Lung (tissue), 16 donors: ENCODE results near the gene ARHGDIG. TPM values are rescaled to one million over a fixed set of nuclear protein-coding genes. Genes with fewer than 3 reads are reported as not detected.
A peak's percentile ranks its signal among the peaks of the same experiment; 100 is the strongest.

Source experiments
- ATAC-seq: fragments of 200-7000 bp; cut with Tn5 transposase; one replicate; pipeline ENCODE4 v1.9.1; 2020; ENCODE audit warnings: moderate number of reproducible peaks; ENCODE audit not compliant: insufficient read depth, low FRiP score
- DNase-seq, 3 donors: peaks; one replicate each; pipeline ENCODE4 v3.0.0-alpha.2; 2013 to 2017
- H3K27ac ChIP-seq, 2 donors: one replicate each; pipeline ENCODE4 v1.5.1; 2013; ENCODE audit warnings: mild to moderate bottlenecking in 2 of 2, moderate library complexity in 2 of 2, control low read depth in 1 of 2, inconsistent platforms in 1 of 2, low read depth in 1 of 2, low read length in 1 of 2
- H3K27me3 ChIP-seq, 3 donors: one replicate each; pipeline ENCODE4 v1.5.1; 2013; ENCODE audit warnings: low read length in 2 of 3; ENCODE audit not compliant: control insufficient read depth in 3 of 3, insufficient read depth in 3 of 3
- H3K36me3 ChIP-seq, 4 donors: one replicate each; pipeline ENCODE4 v1.5.1; 2013; ENCODE audit warnings: low read length in 4 of 4, mild to moderate bottlenecking in 1 of 4, moderate library complexity in 1 of 4; ENCODE audit not compliant: control insufficient read depth in 4 of 4, insufficient read depth in 4 of 4
- H3K4me1 ChIP-seq, 5 donors: one replicate each; pipeline ENCODE4 v1.5.1; 2013; ENCODE audit warnings: low read length in 5 of 5, mild to moderate bottlenecking in 2 of 5, moderate library complexity in 1 of 5; ENCODE audit not compliant: control insufficient read depth in 5 of 5, insufficient read depth in 5 of 5
- H3K4me3 ChIP-seq: one replicate; pipeline ENCODE4 v1.5.1; 2013; ENCODE audit warnings: mild to moderate bottlenecking, control low read depth, moderate library complexity
- H3K9ac ChIP-seq, 2 donors: one replicate each; pipeline ENCODE4 v1.5.1; 2013; ENCODE audit warnings: low read length in 2 of 2, control low read depth in 1 of 2; ENCODE audit not compliant: insufficient read depth in 1 of 2
- H3K9me3 ChIP-seq, 4 donors: one replicate each; pipeline ENCODE4 v1.5.1; 2013; ENCODE audit warnings: low read length in 3 of 4, mild to moderate bottlenecking in 1 of 4, moderate library complexity in 1 of 4; ENCODE audit not compliant: control insufficient read depth in 4 of 4, insufficient read depth in 3 of 4
- WGBS, 2 donors: extraction: QIAGEN DNeasy Blood & Tissue Kit; methylation state at CpG; one replicate each; pipeline ENCODE4 v1.1.7; 2013; 5-methylcytosine and 5-hydroxymethylcytosine counted together
- long read RNA-seq, 5 donors: transcript quantifications; one replicate each; lab custom pipeline, GENCODE V29; 2026
- polyA plus RNA-seq, 2 donors: library from polyadenylated mRNA; stranded (reverse); fragments of 200-250 nt; gene quantifications; one replicate each; pipeline ENCODE4 v1.2.1, GENCODE V29; 2013
- total RNA-seq, 2 donors: library from RNA; depleted of rRNA in 1 of 2; stranded (reverse); fragments of >200 nt in 1 of 2; gene quantifications; one replicate each; pipeline ENCODE4 v1.2.1, GENCODE V29; 2014 to 2021
- TF ChIP-seq, protein P1 (sequence below): IDR thresholded peaks from 2 replicates; pipeline ENCODE4 v1.5.1; 2012; ENCODE audit warnings: mild to moderate bottlenecking; ENCODE audit errors: control extremely low read depth, extremely low read depth
- donor health status: control.
- donor health status: control.
- donor health status: Bipolar disorder and iron deficiency.
- donor health status: healthy.
- donor health status: DM: yes; HTN: yes; CAD: no.

ARHGDIG gene
- total RNA-seq = under 1 TPM in 1 of 2 donors, not detected in 1; 0.58 TPM
- polyA plus RNA-seq = under 1 TPM; 0.07 to 0.26 TPM
- long read RNA-seq, donor 1, partial matches to known transcripts = 0 of 1 reads
- long read RNA-seq, donor 1, other reads (novel, unspliced or antisense) = 0 of 1 reads
- long read RNA-seq, donor 2 = 0 reads
- long read RNA-seq, donor 3 = 0 reads
- long read RNA-seq, donor 4 = 0 reads
- long read RNA-seq, donor 5, partial matches to known transcripts = 0 of 1 reads
- long read RNA-seq, donor 5, other reads (novel, unspliced or antisense) = 0 of 1 reads

DNA sequence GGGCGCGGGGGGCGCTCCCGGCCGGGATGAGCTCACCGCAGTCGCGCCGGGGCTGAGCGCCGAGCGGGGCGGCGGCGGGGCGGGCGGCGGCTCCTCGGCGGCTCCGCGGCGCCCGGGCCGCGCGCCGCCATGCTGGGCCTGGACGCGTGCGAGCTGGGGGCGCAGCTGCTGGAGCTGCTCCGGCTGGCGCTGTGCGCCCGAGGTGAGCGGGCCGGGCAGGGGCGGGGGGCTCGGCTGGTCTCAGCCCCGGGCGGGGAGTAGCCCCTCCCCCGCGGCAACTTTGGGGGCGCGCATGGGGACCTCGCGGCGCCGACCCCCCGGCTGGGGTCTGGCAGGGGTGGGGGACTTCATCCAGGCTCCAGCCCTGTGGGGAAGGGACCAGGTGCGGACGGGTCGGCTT is at the start of gene ARHGDIG:
ARHGDIG (plus strand) TSS at position 40 of the 400 bp plus-strand sequence; CDS start at position 130, 90 bp downstream.
- no peaks in the 10 kb centered on the region for H3K9me3 ChIP-seq
- no peaks in the 10 kb centered on the region for H3K36me3 ChIP-seq
- peaks cover 4 to 16% (median 9%) of the 10 kb centered on the region in 3 donors for H3K27me3 ChIP-seq
- H3K27ac ChIP-seq = no peak within 1 kb of the TSS
- TF ChIP-seq, protein P1, sequence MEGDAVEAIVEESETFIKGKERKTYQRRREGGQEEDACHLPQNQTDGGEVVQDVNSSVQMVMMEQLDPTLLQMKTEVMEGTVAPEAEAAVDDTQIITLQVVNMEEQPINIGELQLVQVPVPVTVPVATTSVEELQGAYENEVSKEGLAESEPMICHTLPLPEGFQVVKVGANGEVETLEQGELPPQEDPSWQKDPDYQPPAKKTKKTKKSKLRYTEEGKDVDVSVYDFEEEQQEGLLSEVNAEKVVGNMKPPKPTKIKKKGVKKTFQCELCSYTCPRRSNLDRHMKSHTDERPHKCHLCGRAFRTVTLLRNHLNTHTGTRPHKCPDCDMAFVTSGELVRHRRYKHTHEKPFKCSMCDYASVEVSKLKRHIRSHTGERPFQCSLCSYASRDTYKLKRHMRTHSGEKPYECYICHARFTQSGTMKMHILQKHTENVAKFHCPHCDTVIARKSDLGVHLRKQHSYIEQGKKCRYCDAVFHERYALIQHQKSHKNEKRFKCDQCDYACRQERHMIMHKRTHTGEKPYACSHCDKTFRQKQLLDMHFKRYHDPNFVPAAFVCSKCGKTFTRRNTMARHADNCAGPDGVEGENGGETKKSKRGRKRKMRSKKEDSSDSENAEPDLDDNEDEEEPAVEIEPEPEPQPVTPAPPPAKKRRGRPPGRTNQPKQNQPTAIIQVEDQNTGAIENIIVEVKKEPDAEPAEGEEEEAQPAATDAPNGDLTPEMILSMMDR = no peak
- H3K4me3 ChIP-seq = no peak within 1 kb of the TSS
- H3K4me1 ChIP-seq = peaks cover 0 to 15% (median 0%) of the 10 kb centered on the region in 5 donors
- no peak for ATAC-seq
- peak in 2 of 3 donors; percentile 9 to 37 for DNase-seq
- no peak within 1 kb of the TSS for H3K9ac ChIP-seq
- 0 to 2% methylated on average over 18 to 54 of the region's 54 CpGs for WGBS, 2 donors

- no peak for ATAC-seq
- Histone ChIP-seq H3K27me3 (no peaks in the 10 kb centered on the region), H3K4me1 (peaks cover 3 to 23% (median 5%) of the 10 kb centered on the region in 5 donors), H3K27ac (no peak overlapping the region), H3K36me3 (peaks cover 5 to 18% (median 11%) of the 10 kb centered on the region in 4 donors), H3K9ac (no peak overlapping the region), H3K4me3 (no peak overlapping the region), H3K9me3 (peaks cover 0 to 2% (median 0%) of the 10 kb centered on the region in 4 donors)
- 79 to 84% methylated on average over 22 of the region's 22 CpGs for WGBS, 2 donors
- DNase-seq = no peak
- TF ChIP-seq, protein P1 = no peak
Observed at GRCh38 chr16:230949-231348, 49.4 kb upstream of the ARHGDIG start.

DNA sequence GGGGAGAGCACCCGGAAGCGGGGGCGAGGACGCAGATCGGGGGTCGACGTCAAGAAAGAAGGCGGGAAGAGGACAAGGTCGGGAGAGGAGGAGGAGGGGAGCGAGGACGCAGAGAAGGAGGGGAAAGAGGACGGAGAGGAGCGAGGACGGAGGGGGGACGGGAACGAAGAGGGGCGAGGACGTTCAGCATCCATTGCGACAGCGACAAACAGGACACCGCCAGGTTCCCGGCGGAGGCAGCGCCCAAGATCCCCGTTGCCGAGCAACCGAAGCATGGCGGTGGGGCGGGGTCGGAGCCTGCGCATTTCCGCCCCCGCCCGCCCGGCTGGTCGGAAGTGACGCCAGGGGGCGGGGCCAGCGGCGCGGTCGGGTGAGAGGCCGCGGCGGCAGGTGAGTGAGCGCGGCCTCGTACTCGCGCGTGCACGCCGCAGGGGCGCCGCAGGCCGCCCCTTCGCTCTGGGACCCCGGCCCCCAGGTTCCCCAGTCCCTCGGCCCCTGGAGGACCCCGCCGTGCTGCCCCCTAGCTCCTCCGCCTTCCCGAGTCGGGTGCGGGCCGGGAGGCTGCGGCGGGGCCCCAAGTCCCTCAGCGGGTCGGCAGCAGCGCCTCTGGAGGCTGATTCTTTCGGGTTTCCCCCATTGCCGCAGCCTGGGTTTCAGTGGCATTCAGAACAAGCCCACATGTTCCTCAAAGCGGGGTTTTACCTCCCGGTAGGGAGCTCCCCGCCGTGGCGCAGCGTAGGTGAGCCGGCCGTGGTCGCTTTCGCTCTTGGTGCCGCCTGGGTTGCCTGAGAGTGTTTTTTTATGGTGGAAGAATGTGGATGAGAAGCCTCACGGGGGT is 45.7 kb upstream of the ARHGDIG start, which contains the start of gene FAM234A:
FAM234A (plus strand) TSS at position 354 of the 838 bp plus-strand sequence. CDS start 19,593 bp downstream, outside the sequence.
- Histone ChIP-seq H3K27me3 (no peaks in the 10 kb centered on the region), H3K9ac (peak within 1 kb of the TSS; percentile 79 to 94), H3K4me3 (peak within 1 kb of the TSS; percentile 62), H3K27ac (peak within 1 kb of the TSS; percentile 87 to 99), H3K9me3 (no peaks in the 10 kb centered on the region), H3K4me1 (peaks cover 0 to 7% (median 2%) of the 10 kb centered on the region in 5 donors), H3K36me3 (peaks cover 0 to 2% (median 0%) of the 10 kb centered on the region in 4 donors)
- peak; percentile 96 for ATAC-seq
- peak; percentile 95 for DNase-seq
- TF ChIP-seq, protein P1 = no peak
- WGBS, 2 donors = 0% methylated on average over 54 to 85 of the region's 85 CpGs
